ENCODE measurements around the gene MAST4.

MAST4 gene

DNA sequence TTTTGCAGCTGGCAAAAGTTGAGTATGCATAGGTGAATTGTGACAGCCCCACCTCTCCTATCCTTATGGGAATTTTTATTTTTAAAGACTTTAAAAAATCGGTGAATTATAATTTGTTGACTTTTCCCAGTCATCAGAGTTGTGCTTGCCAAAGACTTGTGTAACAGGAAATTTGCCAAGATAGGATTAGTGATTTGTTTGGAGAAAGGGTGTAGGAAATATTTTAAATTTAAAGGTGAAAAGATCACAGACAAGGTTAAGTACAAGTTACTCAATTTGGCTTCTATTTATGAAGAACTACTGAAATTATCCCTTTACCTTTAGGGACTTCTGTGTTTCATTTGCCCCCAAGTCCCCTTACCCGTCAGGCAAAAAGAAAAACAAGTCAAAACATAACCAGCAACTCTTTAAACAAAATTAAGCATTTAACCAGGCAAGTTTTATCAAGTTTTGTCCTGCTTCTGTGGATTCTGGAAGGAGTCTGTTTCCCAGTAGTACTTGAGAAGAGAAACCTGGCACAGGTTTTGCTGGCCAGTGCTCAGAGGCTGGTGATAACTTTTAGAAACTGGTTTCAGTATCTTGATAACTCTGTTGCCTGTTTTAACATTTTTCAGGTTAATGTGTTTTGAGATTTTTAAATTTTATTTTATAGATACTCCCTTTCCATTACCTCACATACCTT is 285.4 kb downstream of the MAST4 start:
- DNase-seq: no peak

DNA sequence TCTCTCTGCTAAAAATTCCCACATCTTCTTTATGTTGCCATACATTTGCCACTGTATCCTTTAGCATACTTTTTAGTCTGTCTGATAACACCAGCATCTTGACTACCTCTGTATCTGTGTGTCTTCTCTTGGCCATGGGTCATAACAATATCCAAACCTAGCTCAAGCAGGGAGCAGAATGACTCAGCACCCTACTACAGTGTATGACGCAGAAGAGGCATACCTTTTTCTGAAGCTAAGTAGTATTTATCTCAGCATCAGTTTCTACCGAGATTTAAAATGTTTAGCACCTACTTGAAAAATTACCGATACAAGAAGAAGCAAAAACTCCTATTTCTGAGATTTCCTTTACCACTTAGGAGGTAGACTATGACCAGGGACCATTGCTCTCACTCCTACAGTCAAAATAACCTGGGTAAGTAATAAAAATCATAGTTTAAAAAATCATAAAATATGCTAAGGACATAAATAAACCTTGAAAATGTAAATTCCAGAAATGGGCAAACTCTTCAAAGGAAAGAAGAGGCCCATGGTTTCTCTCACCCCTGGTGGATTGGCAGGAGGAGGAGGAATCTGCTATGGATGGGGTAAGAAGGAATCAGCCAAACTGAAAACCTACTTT is 286.5 kb downstream of the MAST4 start:
- DNase-seq: no peak

GRCh38 chr5:66884564-66885243 is 288.5 kb downstream of the MAST4 start:
- DNase-seq: no peak

- no peak for DNase-seq
Observed at GRCh38 chr5:66886941-66887340, 290.7 kb downstream of the MAST4 start.

DNA sequence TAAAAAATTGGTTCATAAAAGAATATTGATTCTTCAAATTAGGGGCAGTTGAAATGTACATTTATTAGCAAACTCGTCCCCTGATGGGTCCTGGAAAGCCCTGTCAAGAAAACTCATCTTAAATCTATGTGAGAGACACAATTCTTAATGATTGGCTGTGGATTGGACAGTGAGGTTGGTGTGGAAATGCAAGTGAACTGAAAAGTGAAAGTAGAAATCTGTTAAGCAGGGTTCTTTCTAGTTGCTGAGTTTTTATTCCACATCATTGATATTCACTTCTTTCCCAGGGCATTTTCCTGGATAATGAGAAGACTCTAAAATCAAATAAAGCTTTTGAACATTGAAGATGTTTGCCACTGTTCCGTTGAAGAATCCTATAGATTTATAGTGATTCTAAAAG is 292.4 kb downstream of the MAST4 start:
- no peak for DNase-seq

DNA sequence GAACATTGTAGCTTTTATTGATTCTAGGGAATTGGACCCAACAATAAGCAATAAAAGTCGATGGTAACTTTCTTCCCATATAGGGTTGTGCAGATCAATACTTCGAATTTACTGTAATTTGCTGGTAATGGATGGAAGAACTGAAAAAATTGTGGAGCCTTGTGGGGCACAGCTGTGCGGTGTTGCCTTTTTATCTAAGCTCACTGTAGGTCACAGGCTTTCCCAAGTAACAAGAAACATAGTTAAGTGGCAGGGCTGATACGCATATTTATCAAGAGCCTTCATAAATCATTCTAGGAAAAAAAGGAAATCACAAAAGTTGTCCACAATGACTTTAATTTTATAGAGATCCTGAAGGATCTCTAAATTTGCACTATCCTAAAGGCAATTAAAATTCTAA is 292.9 kb downstream of the MAST4 start:
- DNase-seq: no peak

GRCh38 chr5:66889524-66889923 is 293.3 kb downstream of the MAST4 start:
- DNase-seq: no peak

DNA sequence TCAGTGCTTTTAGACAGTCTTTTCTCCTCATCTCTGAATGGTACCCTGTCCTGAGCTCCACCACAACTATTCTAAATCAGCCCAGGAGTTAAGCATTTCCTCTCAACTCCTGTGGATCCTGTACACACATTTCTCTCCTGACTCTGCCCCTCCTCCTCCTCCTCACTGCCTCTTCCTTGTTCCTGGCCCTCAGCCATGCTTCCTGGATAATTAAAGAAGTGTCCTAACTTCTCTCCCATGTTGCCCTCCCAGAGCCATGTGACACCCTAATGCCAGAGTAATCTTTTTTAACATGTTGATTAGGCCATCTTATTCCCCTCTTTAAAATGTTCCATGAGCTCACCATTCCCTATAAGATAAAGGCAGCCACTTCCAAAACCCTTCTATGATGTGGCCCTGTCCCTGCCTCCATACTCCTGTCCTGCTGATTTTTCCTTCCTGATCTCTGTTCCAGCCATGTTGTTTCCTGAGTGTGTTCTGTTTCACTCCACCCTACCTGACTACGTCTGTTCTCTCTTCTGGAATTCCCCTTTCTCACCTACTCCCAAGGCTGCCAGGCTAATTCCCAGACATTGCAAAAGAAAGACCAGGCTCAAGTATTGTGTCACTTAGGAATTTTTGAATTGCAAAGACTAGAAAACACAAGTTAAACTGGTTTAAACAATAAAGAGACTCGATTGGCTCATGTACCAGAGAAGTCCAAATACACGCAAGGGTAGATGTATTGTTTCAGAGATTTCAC is 295.2 kb downstream of the MAST4 start:
- no peak for DNase-seq

DNA sequence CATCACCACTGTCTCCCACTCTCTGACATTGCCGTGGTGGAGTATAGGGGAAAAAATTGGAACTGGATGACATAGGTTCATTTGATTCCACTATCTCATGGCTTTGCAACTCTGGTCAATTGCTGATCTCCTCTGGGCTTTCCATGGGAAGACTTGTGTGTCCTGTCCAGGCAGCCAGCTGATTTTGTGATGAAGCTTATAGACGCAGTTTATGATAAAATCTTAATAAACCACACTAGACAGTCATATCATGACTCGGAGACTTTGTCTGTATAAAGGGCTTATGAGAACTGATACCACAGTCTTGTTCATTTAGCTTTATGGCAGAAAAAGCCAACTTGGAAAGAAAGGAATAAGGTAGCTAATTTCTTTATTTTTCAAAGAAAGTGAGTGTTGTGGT is 296.5 kb downstream of the MAST4 start:
- no peak for DNase-seq

DNA sequence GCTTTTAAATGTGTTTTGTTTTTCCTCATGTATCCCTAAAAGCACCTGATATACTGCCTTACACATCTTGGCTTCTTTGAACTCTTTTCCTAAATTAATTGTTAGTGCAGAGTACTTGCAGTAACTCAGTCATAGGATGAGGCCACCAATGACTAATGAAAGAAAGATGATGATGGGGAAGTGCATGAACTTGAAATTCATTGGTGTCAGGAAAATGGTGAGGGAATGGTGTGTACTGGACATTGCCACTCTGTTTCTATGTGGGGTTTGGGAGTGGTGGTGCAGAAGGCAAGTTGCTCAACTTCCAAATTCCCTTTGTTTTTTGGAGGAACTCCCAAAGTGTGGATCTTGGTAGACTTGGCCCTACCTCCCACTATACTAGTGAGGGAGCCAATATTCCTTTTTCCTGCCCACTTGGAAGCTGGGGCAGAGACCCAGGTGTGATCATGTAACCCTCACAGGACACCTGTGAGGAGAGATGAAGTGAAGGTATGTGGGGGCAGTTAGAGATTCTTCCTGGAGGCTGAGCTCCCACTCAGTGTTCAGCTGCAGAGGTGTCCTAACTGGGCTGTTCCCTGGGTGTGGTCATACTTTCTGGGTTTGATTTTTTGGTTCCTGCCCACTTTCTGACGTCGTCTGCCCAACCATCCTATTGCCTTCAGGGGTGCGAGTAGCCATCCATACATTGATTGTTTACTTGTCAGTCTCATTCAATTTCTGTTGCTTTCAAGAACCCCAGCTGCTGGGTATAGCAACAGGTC is 298.5 kb downstream of the MAST4 start:
- DNase-seq: no peak

- no peak for DNase-seq
Observed at GRCh38 chr5:66896171-66896570, 300.0 kb downstream of the MAST4 start.

- no peak for DNase-seq
Observed at GRCh38 chr5:66897356-66897755, 301.2 kb downstream of the MAST4 start.

GRCh38 chr5:66898241-66898995 is 302.2 kb downstream of the MAST4 start:
- DNase-seq: no peak

- no peak for DNase-seq
Observed at GRCh38 chr5:66903218-66903617, 307.0 kb downstream of the MAST4 start.

GRCh38 chr5:66903709-66904108 is 307.5 kb downstream of the MAST4 start:
- DNase-seq: no peak

DNA sequence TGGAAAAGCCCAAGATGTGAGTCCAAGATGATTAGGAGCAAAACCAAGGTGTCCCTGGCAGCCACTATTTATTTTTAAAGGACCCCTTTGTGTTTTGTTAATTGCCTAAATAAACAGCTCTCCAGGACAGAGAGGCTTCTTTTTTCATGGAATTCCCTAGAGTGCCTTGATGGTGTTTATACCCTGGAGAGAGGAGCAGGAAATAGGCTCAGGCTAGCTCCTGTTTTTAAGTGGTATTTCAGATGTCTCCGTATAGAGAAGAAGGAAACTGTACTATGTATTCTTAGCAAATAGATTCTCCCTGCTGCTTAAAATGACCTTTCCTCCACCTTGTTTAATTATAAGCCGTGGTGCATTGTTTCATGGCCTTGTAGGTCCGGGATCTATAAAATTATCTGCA is 308.0 kb downstream of the MAST4 start:
- DNase-seq: no peak

GRCh38 chr5:66906021-66906420 is 309.8 kb downstream of the MAST4 start:
- DNase-seq: no peak

DNA sequence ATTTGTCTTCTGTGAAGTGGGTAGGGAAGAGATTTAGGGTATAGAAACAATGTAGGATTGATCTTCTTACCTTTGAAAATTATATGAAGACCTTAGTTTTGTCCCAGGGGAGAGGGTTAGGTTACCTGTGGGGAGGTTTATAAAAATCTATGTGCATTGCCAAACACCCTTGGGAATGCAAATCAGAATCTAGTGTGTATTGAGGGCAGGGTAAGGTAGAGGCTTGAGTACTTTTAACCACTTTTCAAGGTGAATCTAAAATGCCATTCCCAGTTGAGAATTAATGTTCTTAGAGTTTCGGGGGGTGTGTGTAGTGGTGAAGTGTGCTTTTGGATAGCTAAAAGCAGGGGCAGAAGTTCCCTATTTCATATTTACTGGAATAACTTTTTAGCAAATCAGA is 312.0 kb downstream of the MAST4 start:
- DNase-seq: no peak

- DNase-seq: no peak
Observed at GRCh38 chr5:66909364-66909763, 313.2 kb downstream of the MAST4 start.

DNA sequence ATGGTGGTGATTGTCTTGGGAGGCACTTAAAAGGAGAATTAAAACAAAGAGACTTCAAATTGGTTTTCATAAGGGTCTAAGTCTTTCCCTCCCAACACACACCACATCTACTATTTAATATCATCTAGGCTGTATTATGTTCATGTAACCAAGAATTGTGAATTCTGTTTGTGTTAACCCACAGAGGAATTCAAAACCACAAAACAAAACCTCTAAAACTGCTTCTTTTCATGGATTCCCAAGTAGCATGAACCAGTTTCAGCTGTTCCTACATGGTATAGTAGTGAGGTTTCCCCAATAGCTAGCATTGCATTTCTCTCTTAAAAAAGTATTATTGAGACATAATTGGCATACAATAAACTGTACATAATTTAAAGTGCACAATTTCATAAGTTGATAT is 316.6 kb downstream of the MAST4 start:
- DNase-seq: no peak

- DNase-seq: no peak
Observed at GRCh38 chr5:66915531-66915930, 319.3 kb downstream of the MAST4 start.

DNA sequence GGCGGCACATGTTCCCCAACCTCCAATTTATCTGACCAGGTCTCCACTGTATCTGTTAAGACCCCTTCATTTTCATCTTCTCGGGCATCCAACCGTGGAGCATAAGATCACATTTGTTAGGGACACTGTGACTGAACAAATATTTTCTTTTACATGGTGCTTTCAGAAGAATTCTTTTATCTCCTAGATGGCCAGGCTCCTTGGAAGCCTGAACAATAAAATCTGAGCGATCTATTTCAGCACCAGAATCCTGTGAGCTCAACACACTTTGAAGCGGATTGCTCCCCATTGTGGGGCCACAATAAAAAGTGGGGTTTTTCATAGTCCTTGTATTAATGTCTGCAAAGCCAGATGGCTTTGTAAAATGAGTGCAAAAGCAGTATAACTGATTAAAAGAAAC is 326.7 kb downstream of the MAST4 start:
- DNase-seq: no peak

Measured in CD4-positive, alpha-beta T cell treated with Interleukin-4 for 4 hours (primary cell).